Ishikawa (cell line): Measurements from ENCODE around the gene TMEM252.

Experiments used
- CEBPB ChIP-seq: IDR thresholded peaks from 2 replicates; pipeline ENCODE4 v1.6.1; 2012
- CREB1 ChIP-seq: IDR thresholded peaks from 2 replicates; pipeline ENCODE4 v1.6.1; 2012; ENCODE audit warnings: low read depth
- EGR1 ChIP-seq: IDR thresholded peaks from 2 replicates; pipeline ENCODE4 v1.6.1; 2012
- EP300 ChIP-seq: IDR thresholded peaks from 2 replicates; pipeline ENCODE4 v1.6.1; 2012; ENCODE audit warnings: borderline replicate concordance
- FOXM1 ChIP-seq: IDR thresholded peaks from 2 replicates; pipeline ENCODE4 v1.6.1; 2012; ENCODE audit warnings: low read depth, borderline replicate concordance
- NFIC ChIP-seq: IDR thresholded peaks from 2 replicates; pipeline ENCODE4 v1.6.1; 2012
- RAD21 ChIP-seq: IDR thresholded peaks from 2 replicates; pipeline ENCODE4 v1.6.1; 2012; ENCODE audit warnings: low read depth
- REST ChIP-seq: IDR thresholded peaks from 2 replicates; pipeline ENCODE4 v1.6.1; 2012; ENCODE audit warnings: low read depth, mild to moderate bottlenecking
- TAF1 ChIP-seq: IDR thresholded peaks from 2 replicates; pipeline ENCODE4 v1.6.1; 2012; ENCODE audit warnings: low read depth, mild to moderate bottlenecking
- TCF12 ChIP-seq: IDR thresholded peaks from 2 replicates; pipeline ENCODE4 v1.6.1; 2012; ENCODE audit warnings: low read depth
- TEAD4 ChIP-seq: IDR thresholded peaks from 2 replicates; pipeline ENCODE4 v1.6.1; 2012
- YY1 ChIP-seq: IDR thresholded peaks from 2 replicates; pipeline ENCODE4 v1.6.1; 2012; ENCODE audit warnings: low read depth
- ZBTB7A ChIP-seq: IDR thresholded peaks from 2 replicates; pipeline ENCODE4 v1.6.1; 2012; ENCODE audit warnings: low read depth
- TF ChIP-seq, protein P1 (sequence below): IDR thresholded peaks from 2 replicates; pipeline ENCODE4 v1.6.1; 2012
- TF ChIP-seq, protein P2 (sequence below): IDR thresholded peaks from 2 replicates; pipeline ENCODE4 v1.6.1; 2012

The TMEM252 gene

GRCh38 chr9:68558545-68558944 is 17.9 kb upstream of the TMEM252 start:
- TF ChIP-seq TEAD4 (no peak), REST (no peak), EP300 (no peak), EGR1 (no peak), YY1 (no peak), RAD21 (no peak), CEBPB (no peak), CREB1 (no peak), FOXM1 (no peak), TCF12 (no peak), ZBTB7A (no peak), NFIC (no peak), TAF1 (no peak)
- TF ChIP-seq, protein P1, sequence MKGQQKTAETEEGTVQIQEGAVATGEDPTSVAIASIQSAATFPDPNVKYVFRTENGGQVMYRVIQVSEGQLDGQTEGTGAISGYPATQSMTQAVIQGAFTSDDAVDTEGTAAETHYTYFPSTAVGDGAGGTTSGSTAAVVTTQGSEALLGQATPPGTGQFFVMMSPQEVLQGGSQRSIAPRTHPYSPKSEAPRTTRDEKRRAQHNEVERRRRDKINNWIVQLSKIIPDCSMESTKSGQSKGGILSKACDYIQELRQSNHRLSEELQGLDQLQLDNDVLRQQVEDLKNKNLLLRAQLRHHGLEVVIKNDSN: no peak
- TF ChIP-seq, protein P2, sequence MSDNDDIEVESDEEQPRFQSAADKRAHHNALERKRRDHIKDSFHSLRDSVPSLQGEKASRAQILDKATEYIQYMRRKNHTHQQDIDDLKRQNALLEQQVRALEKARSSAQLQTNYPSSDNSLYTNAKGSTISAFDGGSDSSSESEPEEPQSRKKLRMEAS: no peak

DNA sequence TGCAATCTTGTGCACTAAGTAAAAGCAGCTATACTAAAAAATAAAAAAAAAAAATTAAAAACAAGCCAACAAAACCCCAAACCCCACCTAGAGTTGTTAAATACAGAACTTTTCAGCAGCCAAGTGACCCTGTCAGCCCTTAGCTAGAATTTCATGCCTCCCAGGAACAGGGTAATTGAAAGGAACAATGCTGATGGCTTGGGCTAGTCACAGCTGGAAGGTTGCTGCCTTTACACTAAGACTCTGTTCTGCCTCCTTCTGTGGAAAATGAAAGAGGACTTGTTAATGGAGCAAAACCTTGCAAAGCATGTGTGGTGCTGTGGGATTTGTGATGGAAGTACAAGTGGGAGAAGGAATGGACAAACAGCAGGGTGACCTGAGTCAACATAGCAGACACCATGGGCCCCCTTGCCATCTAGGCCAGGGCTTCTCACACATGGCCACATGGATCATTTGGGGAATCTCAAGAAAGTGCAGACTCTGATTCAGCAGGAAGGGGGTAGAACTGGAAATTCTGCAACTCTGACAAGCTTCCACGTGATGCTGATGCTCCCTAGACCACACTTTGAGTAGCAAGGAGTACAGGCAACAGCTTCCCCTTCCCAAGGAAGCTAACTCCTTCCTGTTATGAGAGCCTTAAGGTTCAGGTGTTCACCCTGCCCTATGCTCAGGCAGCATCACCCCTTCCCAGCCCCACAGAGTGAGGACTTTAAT is 14.9 kb upstream of the TMEM252 start:
- TF ChIP-seq EGR1 (no peak), TAF1 (no peak), YY1 (no peak), FOXM1 (no peak), ZBTB7A (no peak), TCF12 (no peak), EP300 (no peak), NFIC (no peak)
- TF ChIP-seq, protein P2: no peak

- TF ChIP-seq, protein P1: no peak
- TF ChIP-seq TCF12 (no peak), EGR1 (no peak)
These were observed 12.2 kb upstream of the TMEM252 start for GRCh38 chr9:68552700-68553476.

GRCh38 chr9:68551191-68551590 is 10.5 kb upstream of the TMEM252 start:
- TF ChIP-seq REST (no peak), ZBTB7A (no peak), CREB1 (no peak), FOXM1 (no peak), TAF1 (no peak), TEAD4 (no peak), YY1 (no peak), RAD21 (no peak), CEBPB (no peak), TCF12 (no peak), NFIC (no peak)
- TF ChIP-seq, protein P2: no peak
- TF ChIP-seq, protein P1: no peak

DNA sequence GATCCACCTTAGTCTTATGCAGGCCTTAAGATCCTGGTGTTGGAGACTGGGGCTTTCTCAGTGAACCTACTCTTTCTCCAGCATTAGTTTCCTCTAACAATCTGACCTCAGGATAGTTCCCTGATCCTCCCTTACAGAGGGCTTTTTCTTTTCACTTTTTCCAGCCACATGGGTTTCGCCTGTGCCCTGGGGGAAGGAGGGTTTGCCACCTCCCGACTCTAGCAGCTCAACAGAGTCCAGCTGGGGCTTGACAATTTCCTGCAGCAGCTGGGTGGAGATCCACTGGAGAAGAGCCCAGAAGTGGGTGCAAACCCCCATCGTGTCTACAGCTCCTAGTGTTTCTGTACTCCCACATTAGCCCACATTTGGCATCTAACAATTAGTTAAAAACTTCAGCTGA is 7.6 kb upstream of the TMEM252 start:
- TF ChIP-seq, protein P2: no peak
- no peak for TF ChIP-seq EP300
- TF ChIP-seq REST: no peak
- TF ChIP-seq EGR1: no peak
